NCI-H2029 treated with DMSO at 0.1 percent for 48 hours (cell line): ENCODE results near the gene HTR2B.
"Not testable (repeated sequence)": the region's sequence is repeated elsewhere in the genome, so short reads cannot be mapped to it uniquely, and the experiment has no call there.

Experiments
- DNase-seq: peaks from one replicate; lab custom pipeline; 2025; lab: John Stamatoyannopoulos, UW

HTR2B gene

GRCh38 chr2:231124838-231125568 is at the start of gene HTR2B:
Gene HTR2B (minus strand): TSS chr2:231125042. CDS start chr2:231123764, 1,278 bp downstream.
- no peak for DNase-seq

GRCh38 chr2:231174211-231174651 is 49.4 kb upstream of the HTR2B start:
- DNase-seq, result no peak

GRCh38 chr2:231172025-231172424 is 47.2 kb upstream of the HTR2B start:
- no peak for DNase-seq

GRCh38 chr2:231170055-231170454 is 45.2 kb upstream of the HTR2B start:
- no peak for DNase-seq

DNA sequence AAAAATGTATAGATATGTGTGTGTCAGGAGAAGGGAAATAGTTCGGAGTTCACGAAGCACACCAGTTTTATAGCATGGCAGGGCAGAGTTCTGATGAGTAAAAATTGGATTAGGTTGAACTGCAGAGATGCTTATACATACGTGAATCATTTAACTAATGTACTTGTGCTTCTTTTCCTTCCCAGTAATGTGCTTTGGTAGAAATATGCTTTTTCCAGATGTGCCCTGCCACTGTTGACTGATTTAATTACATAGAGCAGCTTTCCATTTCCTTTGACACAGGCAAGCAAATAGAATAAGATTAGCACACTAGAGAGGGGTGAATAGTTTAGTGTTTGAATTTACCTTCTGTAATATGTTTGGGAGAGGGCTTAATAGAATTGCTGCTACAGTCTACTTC is 44.6 kb upstream of the HTR2B start:
- no peak for DNase-seq

DNA sequence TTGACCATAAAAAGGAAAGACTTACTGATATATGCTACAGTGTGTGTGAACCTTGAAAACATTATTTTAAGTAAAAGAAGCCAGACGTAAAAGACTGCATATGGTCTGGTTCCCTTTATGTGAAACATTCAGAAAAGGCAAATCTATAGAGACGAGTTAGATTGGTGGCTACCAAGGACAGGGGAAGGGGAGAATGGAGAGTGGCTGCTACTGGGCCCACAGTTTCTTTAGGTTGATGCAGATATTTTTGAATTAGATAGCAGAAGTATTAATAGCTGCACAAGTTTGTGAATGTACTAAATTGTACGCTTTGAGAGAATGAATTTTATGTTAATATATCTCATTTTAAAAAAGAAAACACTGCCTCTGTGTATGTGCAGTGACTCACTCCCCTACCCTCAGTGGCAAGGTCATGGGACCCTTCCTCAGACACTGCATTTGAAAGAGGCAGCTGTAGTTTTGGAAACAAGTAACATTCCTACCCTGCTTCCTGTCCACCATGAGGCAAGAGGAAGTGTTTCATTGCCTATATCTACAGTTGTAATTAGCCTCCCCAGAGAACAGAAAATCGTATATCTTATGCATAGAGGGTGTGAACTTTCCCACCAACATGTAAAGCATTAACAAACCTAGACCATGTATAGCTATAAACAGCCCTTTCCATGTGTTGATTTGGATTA is 43.8 kb upstream of the HTR2B start:
- no peak for DNase-seq

DNA sequence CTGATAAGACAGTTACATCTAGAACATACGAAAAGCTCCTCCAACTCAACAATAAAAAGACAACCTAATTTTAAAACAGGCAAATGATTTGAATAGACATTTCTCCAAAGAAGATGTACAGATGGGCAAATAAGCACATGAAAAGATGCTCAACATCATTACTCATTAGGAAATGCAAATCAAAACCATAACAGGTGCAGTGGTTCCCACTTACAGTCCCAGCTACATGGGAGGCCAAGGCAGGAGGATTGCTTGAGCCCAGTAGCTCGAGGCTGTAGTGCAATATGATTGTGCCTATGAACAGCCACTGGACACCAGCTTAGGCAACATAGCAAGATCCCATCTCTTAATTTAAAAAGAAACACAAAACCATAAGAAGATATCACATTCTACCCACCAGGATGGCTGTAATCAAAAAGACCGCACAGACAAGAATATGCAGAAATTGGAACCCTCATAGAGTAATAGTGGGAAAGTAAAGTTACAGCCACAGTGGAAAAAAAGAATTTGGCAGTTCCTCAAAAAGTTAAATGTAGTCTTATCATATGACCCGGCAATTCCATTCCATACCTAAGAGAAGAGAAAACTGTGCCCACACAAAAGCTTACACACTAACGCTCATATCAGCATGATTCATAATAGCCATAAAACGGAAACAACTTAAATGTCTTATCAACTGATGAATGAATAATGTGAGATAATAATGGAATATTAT is 43.1 kb upstream of the HTR2B start:
- no peak for DNase-seq

- no peak for DNase-seq
These were observed 38.7 kb upstream of the HTR2B start for GRCh38 chr2:231163414-231164095.

- DNase-seq, result no peak
These were observed 38.2 kb upstream of the HTR2B start for GRCh38 chr2:231163011-231163410.

DNA sequence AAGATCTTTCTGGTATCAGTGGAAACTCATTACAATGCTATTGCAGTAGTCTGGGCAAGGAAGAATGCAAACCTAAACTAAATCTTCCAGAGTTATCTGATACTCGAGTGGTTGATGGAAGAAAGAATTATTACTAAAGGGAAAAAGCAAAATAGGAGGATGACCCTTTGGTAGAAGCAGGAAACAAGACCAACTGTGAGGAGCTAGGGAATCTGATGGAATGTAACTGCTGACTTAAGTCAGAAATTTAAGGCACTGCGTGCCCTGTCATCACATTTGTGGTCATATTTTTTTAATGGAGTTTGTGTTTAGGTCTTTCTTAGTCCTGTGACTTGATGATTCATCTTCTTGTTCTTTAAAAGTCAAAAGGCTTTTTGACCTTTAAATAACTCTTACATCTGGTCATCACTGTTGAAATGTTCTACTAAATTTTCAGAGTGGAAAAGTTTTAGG is 37.1 kb upstream of the HTR2B start:
- no peak for DNase-seq

DNA sequence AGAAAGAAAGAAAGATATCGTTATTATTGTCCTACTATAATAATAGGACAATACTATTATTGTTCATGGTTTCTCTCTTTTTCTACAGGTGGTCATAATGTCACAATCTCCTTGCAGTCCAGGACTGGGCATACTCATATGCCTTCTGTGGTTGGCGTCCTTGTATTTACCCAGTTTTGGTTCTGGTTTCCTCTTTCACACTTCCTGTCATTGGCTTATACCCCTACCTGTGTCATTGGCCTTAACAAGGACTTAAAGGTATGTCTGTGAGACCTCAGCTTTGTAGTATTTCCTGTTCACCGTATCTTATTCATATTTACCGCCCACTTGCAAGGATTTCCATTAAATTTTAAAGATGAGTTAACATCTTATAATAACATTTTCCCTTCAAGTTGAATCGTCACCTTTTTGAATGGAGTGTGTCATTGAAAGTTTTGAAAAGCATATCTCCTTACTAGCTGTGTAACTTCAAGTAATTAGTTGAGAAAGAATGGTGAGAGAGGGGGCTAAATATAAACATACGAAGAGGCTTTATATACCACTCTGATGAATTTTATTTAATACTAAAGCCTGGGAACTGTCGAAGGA is 36.5 kb upstream of the HTR2B start:
- DNase-seq, result no peak

GRCh38 chr2:231160701-231161100 is 35.9 kb upstream of the HTR2B start:
- DNase-seq, result no peak

DNA sequence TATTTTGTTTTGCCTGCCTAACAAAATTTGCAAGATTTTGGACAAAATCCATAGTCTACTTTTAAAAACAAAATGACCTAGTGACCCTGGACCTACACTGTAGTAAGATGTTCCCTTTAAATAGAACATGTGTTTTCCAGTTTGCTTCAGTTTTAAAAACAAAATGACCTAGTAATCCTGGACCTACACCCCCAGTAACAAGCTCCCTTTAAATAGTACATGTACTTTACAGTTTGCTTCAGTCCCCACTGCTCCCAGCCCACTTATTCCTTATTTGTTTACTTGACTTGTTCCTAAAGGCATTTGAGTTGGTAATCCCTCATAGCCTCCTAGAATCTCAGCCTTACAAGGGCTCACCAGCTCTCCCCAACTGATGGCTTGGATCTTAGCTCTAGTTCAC is 34.5 kb upstream of the HTR2B start:
- no peak for DNase-seq

- no peak for DNase-seq
These were observed 28.1 kb upstream of the HTR2B start for GRCh38 chr2:231152800-231153557.

GRCh38 chr2:231146665-231147064 is 21.8 kb upstream of the HTR2B start:
- DNase-seq, result no peak

GRCh38 chr2:231144896-231145295 is 20.1 kb upstream of the HTR2B start:
- DNase-seq, result no peak

GRCh38 chr2:231140808-231141207 is 16.0 kb upstream of the HTR2B start:
- DNase-seq, result not testable (repeated sequence)

GRCh38 chr2:231139796-231140195 is 15.0 kb upstream of the HTR2B start:
- DNase-seq, result no peak

GRCh38 chr2:231138699-231139098 is 13.9 kb upstream of the HTR2B start:
- peak; percentile 87 for DNase-seq

- no peak for DNase-seq
These were observed 10.2 kb upstream of the HTR2B start for GRCh38 chr2:231134910-231135655.
